GM21717 (cell line): ENCODE measurements around the gene BRINP3.

ENCODE experiments used
- ATAC-seq: cut with Tn5 transposase; IDR thresholded peaks from one replicate; pipeline ENCODE4 v1.9.1; 2021; ENCODE audit warnings: mild to moderate bottlenecking, moderate library complexity; ENCODE audit not compliant: unreplicated experiment

The BRINP3 gene

DNA sequence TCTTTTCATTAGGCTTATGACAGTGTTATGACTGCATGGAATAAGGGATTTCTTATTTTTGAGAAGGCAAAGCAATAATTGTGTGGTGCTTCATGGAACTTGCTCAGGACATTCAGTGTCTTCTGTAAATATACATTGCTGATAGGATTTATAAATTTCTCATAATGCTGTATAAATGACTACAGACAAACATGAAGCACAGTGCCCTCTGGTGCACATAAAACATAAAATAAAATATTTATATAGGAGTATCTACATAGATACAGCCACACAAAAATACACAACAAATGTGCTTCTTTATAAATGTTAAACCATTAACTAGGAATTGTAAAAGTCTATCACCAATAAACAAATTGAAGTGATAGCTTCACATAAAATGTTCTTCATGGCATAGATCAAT lies 24.1 kb downstream of the BRINP3 start:
- ATAC-seq = no peak

GRCh38 chr1:190452272-190452848 lies 25.3 kb downstream of the BRINP3 start:
- ATAC-seq = no peak

GRCh38 chr1:190444464-190444863 lies 33.2 kb downstream of the BRINP3 start:
- ATAC-seq = no peak

DNA sequence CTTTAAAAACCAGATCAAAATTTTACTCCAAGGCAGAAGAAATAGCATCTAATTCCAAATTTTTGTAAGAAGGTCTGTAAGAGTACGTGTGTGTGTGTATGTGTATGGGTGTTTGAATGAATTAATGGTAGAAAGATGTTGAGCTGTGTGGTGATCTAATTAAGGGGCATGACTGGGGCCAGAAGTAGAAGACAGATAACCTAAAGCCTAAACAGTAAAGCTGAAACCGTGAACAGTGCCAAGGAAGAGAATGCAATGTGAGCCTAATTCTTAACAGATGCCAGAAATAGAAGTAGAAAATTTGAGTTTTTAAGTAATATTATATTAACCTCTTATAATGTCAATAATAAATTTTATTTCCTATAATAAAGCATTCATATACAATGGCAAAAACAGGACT lies 38.2 kb downstream of the BRINP3 start:
- no peak for ATAC-seq

- ATAC-seq = no peak
Measured at GRCh38 chr1:190436615-190437014, 41.0 kb downstream of the BRINP3 start.

GRCh38 chr1:190429932-190430331 lies 47.7 kb downstream of the BRINP3 start:
- ATAC-seq = no peak

DNA sequence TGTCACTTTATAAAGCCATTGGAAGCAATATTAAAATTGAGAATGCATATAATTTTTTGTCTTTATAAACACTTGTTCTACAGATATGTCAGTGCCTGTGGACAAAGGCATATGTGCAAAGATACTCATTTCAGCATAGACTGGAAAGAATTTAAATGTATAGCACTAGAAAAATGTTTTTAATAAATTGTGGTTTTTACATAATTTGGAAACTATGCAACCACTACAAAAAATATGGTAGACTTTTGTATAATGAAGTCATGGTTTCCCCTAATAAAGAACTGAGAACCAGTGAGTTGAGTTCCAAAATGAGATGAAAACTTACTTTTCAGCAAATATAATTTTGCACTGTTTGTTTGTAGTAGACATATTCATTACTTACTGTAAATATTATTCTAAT lies 48.5 kb downstream of the BRINP3 start:
- no peak for ATAC-seq

DNA sequence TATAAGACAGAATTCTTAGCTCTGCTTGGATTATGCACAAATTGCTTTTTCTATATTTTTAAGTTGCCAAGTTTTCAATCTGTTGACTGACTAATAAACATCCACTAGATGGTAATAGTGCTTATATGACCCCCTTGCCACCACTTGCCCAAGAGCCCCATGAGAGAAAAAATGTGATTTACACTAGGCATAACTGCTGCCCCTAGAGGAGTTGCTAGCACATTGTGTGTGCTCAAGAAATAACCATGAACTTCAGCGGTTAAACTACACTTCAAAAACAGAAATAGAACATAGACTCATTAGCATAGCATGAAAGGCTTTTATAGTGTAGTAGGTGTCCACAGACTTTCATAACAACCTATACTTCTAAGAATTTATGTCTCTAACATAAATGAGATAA lies 61.4 kb downstream of the BRINP3 start:
- no peak for ATAC-seq

DNA sequence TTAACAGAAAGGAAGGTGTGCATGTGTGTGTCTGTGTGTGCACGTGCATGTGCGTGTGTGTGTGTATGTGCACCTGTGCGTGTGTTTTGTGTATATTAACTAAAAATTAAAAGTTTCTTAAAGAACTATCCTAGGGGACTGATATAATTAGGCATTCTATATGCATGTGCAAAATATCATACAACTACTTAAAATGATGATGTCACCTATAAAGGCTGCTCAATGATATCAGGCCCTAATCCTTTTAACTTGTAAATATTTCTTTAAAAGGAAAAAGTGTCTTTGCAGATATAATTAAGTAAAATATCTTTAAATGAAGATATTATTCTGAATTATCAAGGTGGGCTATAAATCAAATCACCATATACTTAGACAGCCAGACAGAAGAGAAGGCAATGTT lies 64.5 kb downstream of the BRINP3 start:
- ATAC-seq = no peak

GRCh38 chr1:190403402-190403801 lies 74.3 kb downstream of the BRINP3 start:
- no peak for ATAC-seq

GRCh38 chr1:190399233-190399632 lies 78.4 kb downstream of the BRINP3 start:
- no peak for ATAC-seq

GRCh38 chr1:190391582-190391981 lies 86.1 kb downstream of the BRINP3 start:
- ATAC-seq = no peak

DNA sequence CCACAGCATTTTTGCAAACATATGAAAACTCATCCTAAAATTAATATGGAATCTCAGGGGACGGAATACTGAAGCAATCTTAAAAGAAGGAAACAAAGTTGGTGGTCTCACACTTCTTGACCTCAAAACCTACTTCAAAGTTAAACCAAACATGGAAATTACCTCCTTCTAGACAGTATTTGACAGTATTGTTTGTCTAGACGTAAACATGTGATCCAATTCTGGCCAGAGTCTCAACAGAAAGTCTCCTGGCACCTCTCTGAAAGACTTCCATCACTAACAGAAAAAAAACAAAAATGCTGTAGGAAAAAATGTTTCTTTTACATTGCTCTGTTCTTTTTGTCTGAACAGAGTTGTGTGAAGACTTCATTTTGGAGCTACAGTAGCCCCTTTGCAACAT lies 99.7 kb downstream of the BRINP3 start:
- ATAC-seq = no peak

DNA sequence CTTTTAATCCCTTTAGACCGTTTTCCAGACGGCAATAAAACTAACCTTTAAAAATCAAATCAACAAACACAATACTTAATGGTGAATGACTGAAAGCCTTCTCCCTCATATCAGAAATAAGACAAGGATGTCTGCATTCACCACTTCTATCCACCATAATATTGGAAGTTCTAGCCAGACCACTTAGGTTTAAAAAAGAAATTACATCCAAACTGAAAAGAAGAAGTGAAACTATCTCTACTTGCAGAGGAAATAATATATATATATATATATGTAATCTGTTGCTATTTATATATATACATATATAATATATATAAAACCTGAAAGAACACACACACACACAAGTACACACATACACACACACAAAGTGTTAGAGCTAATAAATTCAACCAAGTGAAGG lies 100.4 kb downstream of the BRINP3 start:
- ATAC-seq = no peak

DNA sequence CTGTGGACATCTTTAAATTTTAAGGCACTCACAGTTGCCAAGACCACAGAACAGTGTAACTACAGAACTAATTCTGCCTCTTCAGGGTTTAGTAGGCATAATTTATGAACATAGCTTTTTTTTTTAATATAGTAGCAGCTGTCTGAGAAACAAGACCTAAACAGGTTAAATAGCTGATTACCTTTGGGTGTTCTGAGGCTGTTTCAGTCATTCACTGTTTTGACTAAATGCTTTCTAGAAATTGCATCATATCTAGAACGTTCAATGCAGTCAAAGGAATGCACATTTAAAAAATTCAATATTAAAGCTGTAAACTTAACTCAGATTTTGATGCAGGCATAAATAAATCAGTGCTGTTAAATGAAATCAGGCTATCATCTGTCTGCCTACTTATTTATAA lies 101.6 kb downstream of the BRINP3 start:
- ATAC-seq = no peak

DNA sequence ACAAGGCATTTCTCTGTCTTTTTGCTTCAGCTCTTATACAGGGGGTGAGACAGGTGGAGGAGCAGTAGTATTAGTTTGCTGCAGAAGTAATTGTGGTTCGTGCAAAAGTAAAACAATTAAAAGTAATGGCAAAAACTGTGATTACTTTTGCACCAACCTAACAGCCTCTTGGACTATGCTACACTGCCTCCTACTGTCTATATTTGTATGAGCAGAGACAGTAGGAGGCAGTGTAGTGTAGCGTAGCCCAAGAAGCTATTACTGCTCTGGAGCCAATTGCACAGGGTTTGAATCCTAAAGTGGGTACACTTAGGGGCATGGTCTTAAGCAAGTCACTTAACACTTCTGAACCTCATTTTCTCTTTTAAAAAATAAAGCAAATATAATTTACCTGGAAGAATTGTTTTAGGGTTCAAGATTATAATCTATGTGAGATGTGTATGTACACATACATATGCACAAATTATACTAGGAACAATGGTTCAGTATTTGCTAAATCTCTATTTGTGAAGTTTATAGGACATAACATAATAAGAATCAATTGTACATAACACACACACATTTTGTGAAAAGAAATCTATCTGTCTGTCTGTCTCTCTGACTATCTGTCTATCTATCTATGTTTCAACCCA lies 103.8 kb downstream of the BRINP3 start:
- peak; percentile 86 for ATAC-seq

DNA sequence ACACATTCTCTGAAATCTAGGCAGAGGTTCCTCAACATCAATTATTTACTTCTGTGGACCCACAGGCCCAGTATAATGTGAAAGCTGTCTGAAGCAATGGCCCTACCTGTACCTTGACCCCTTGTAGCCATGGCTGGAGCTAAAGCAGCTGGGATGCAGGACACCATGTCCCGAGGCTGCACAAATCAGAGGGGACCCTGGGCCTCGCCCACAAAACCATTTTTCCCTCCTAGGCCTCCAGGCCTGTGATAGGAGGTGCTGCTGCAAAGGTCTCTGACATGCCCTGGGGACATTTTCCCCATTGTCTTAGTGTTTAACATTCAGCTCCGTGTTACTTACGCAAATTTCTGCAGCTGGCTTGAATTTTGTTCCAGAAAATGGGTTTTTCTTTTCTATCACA lies 110.5 kb downstream of the BRINP3 start:
- ATAC-seq = no peak

DNA sequence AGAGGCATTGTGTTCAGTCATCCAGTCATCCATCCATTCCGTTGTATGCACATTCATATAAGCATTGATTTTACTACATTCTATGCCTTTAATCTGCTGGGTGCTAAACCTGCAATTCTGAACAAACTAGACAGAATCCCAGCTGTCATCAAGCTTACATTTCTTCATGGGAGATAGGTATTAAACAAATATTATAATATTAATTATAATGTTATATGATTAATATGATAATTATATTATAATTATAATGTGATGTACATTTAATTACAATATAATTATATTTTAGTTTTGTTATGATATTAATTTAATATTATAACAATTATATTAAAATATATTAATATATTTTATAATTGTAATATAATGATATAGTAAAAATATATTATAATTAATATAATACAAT lies 112.4 kb downstream of the BRINP3 start:
- ATAC-seq = no peak

DNA sequence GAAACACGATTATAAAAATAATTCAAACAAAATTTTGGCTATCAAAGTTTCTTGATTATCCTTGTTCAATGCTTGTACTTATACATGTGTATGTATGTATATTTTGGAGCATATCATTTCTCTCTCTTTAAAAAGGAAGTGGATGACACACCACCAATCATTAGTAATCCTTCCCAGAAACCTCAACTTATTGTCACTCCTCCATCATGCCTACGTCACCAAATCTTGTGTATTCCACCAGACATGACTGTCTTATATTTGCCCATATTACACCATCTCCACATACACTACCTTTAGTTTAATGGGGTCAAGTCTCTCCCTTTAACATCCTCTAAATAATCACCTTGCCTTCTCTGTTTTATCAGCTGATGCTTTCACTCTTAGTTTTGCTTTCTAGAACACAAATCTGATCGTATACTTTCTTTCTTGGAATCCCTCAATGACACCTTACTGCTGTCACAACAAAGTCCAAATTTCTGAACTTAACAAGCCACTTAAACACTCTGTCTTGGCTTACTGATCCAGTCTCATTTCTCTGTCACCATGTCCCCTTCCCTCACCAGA lies 124.0 kb downstream of the BRINP3 start:
- peak; percentile 55 for ATAC-seq

DNA sequence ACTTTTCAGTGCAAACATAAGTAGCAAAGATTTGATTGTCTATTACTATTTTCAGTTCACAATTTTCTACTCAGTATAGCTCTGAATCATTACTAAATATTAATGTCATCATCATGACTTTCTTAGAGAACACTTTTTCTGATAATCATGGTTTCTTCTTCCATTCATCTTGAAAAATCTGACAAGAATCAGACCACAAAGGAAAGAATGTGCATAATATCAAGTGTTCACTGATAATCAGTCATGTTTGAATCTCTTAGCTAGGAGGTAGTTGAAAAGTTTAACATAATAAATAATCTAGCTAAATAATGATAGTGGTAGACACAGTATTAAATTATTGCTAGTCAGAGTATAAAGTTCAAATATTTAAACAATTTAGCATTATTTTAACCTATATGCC lies 133.2 kb downstream of the BRINP3 start:
- ATAC-seq = no peak

DNA sequence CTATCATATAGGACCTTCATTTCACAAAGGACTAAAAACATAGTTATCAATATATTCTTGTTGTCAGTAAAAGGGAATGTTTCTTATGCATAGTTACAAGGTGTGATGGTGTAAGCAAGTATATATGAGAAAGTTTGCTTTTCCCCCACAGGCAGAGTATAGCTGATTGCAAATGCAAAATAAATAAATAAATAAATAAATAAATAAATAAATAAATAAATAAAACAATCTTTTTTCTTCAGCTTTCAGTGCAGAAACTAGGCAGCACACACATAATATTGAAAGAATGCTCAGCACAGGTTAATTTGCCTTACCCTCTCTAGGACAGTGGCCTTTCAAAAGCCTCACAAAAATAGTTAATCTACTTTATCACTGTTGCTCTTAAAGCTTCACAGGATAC lies 138.8 kb downstream of the BRINP3 start:
- ATAC-seq = no peak

DNA sequence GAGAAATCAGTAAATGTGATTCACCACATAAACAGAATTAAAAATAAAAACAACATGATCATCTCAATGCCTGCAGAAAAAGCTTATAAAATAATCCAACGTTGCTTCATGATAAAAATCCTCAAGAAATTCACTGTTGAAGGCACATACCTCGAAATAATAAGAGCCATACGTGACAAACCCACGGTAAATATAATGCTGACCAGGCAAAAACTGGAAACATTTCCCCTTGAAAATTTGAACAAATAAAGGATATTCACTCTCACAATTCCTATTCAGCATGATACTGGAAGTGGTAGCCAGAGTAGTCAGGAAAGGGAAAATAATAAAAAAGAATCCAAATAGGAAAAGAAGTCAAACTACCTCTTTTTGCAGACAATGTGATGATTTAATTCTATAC lies 148.8 kb downstream of the BRINP3 start:
- no peak for ATAC-seq

GRCh38 chr1:190328361-190328760 lies 149.3 kb downstream of the BRINP3 start:
- ATAC-seq = no peak
